Ishikawa (cell line): ENCODE measurements around the gene PLD6.

Experiments used
- CEBPB ChIP-seq: IDR thresholded peaks from 2 replicates; pipeline ENCODE4 v1.6.1; 2012
- RAD21 ChIP-seq: IDR thresholded peaks from 2 replicates; pipeline ENCODE4 v1.6.1; 2012; ENCODE audit warnings: low read depth
- TF ChIP-seq, protein P1 (sequence below): IDR thresholded peaks from 2 replicates; pipeline ENCODE4 v1.6.1; 2012
- TF ChIP-seq, protein P2 (sequence below): IDR thresholded peaks from 2 replicates; pipeline ENCODE4 v1.6.1; 2012; ENCODE audit warnings: low read depth, mild to moderate bottlenecking

- TF ChIP-seq, protein P1, sequence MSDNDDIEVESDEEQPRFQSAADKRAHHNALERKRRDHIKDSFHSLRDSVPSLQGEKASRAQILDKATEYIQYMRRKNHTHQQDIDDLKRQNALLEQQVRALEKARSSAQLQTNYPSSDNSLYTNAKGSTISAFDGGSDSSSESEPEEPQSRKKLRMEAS: no peak
- TF ChIP-seq, protein P2, sequence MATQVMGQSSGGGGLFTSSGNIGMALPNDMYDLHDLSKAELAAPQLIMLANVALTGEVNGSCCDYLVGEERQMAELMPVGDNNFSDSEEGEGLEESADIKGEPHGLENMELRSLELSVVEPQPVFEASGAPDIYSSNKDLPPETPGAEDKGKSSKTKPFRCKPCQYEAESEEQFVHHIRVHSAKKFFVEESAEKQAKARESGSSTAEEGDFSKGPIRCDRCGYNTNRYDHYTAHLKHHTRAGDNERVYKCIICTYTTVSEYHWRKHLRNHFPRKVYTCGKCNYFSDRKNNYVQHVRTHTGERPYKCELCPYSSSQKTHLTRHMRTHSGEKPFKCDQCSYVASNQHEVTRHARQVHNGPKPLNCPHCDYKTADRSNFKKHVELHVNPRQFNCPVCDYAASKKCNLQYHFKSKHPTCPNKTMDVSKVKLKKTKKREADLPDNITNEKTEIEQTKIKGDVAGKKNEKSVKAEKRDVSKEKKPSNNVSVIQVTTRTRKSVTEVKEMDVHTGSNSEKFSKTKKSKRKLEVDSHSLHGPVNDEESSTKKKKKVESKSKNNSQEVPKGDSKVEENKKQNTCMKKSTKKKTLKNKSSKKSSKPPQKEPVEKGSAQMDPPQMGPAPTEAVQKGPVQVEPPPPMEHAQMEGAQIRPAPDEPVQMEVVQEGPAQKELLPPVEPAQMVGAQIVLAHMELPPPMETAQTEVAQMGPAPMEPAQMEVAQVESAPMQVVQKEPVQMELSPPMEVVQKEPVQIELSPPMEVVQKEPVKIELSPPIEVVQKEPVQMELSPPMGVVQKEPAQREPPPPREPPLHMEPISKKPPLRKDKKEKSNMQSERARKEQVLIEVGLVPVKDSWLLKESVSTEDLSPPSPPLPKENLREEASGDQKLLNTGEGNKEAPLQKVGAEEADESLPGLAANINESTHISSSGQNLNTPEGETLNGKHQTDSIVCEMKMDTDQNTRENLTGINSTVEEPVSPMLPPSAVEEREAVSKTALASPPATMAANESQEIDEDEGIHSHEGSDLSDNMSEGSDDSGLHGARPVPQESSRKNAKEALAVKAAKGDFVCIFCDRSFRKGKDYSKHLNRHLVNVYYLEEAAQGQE: no peak
- no peak for TF ChIP-seq CEBPB
- TF ChIP-seq RAD21: no peak
These were observed 16.6 kb downstream of the PLD6 start for GRCh38 chr17:17189559-17189958.
